Hepatocyte (in vitro differentiated cells): ENCODE results near the gene CYP11A1. TPM values are rescaled to one million over a fixed set of nuclear protein-coding genes. Genes with fewer than 3 reads are reported as not detected.

Experiments used
- DNase-seq: peaks from one replicate; pipeline ENCODE4 v3.0.0-alpha.2; 2016; ENCODE audit warnings: low spot score
- H2AFZ ChIP-seq: fragments of 200-600 bp; sonication (generic); 2 replicates; pipeline ENCODE4 v1.6.0; 2016; ENCODE audit warnings: antibody characterized with exemption, mild to moderate bottlenecking
- H3K27ac ChIP-seq: fragments of 200-600 bp; sonication (generic); 2 replicates; pipeline ENCODE4 v1.5.1; 2016; ENCODE audit warnings: mild to moderate bottlenecking
- H3K27me3 ChIP-seq: fragments of 200-600 bp; sonication (generic); 2 replicates; pipeline ENCODE4 v1.6.1; 2016
- H3K36me3 ChIP-seq: fragments of 200-600 bp; sonication (generic); replicated peaks from 2 replicates; pipeline ENCODE4 v1.5.1; 2016; ENCODE audit warnings: low read depth; ENCODE audit not compliant: insufficient read depth
- H3K4me1 ChIP-seq: fragments of 200-600 bp; sonication (generic); 2 replicates; pipeline ENCODE4 v1.5.1; 2016; ENCODE audit warnings: mild to moderate bottlenecking, moderate library complexity; ENCODE audit not compliant: insufficient read depth
- H3K4me2 ChIP-seq: fragments of 200-600 bp; sonication (generic); 2 replicates; pipeline ENCODE4 v1.6.0; 2016
- H3K4me3 ChIP-seq: fragments of 200-600 bp; sonication (generic); 2 replicates; pipeline ENCODE4 v1.5.1; 2016; ENCODE audit warnings: mild to moderate bottlenecking
- H3K79me2 ChIP-seq: fragments of 200-600 bp; sonication (generic); 2 replicates; pipeline ENCODE4 v1.6.0; 2017; ENCODE audit warnings: mild to moderate bottlenecking
- H3K9me2 ChIP-seq: fragments of 200-600 bp; sonication (generic); replicated peaks from 2 replicates; pipeline ENCODE4 v1.6.0; 2017; ENCODE audit warnings: mild to moderate bottlenecking; ENCODE audit not compliant: insufficient read depth
- H3K9me3 ChIP-seq: fragments of 200-600 bp; sonication (generic); 2 replicates; pipeline ENCODE4 v1.5.1; 2016; ENCODE audit warnings: low read depth, mild to moderate bottlenecking
- H4K20me1 ChIP-seq: fragments of 200-600 bp; sonication (generic); 2 replicates; pipeline ENCODE4 v1.6.0; 2016; ENCODE audit warnings: mild to moderate bottlenecking; ENCODE audit not compliant: insufficient read depth, poor library complexity, severe bottlenecking
- CTCF ChIP-seq: fragments of 200-600 bp; sonication (generic); IDR thresholded peaks from 2 replicates; pipeline ENCODE4 v1.5.1; 2016; ENCODE audit warnings: antibody characterized with exemption, mild to moderate bottlenecking; ENCODE audit not compliant: poor library complexity
- EZH2 ChIP-seq: fragments of 200-600 bp; sonication (generic); IDR thresholded peaks from 2 replicates; pipeline ENCODE4 v1.6.1; 2016; ENCODE audit warnings: antibody characterized with exemption, mild to moderate bottlenecking, borderline replicate concordance
- EZH2phosphoT487 ChIP-seq: fragments of 200-600 bp; sonication (generic); IDR thresholded peaks from one replicate; pipeline ENCODE4 v1.6.1; 2018; ENCODE audit warnings: antibody characterized with exemption, mild to moderate bottlenecking, low read depth, moderate library complexity; ENCODE audit not compliant: unreplicated experiment, severe bottlenecking
- WGBS: methylation state at CpG from one replicate; pipeline ENCODE4 v1.1.6; 2016; ENCODE audit warnings: low lambda C conversion rate; ENCODE audit errors: missing lambda C conversion rate; 5-methylcytosine and 5-hydroxymethylcytosine counted together
- polyA plus RNA-seq: library from polyadenylated mRNA; unstranded; fragments of >200 nt; fragmentation: Nextera tagmentation; extraction: Ambion mirVana; gene quantifications from 2 replicates; pipeline ENCODE4 v1.2.1, GENCODE V29; 2016
- total RNA-seq: library from RNA; depleted of rRNA; stranded (reverse); fragments of >200 nt; gene quantifications from 2 replicates; pipeline ENCODE4 v1.2.3, GENCODE V29; 2014

CYP11A1 gene
- total and polyA plus RNA-seq, 2 experiments from 2014 or later, result 0.80 to 2.6 TPM

- TF ChIP-seq EZH2 (no peak), EZH2phosphoT487 (no peak), CTCF (no peak)
- no peaks in the 10 kb centered on the region for H3K9me2 ChIP-seq
- H3K4me2 ChIP-seq, result no peak overlapping the region
- no peak overlapping the region for H3K27ac ChIP-seq
- H3K27me3 ChIP-seq, result no peaks in the 10 kb centered on the region
- no peaks in the 10 kb centered on the region for H4K20me1 ChIP-seq
- no peaks in the 10 kb centered on the region for H3K4me1 ChIP-seq
- WGBS, result 53% methylated on average over 10 of the region's 10 CpGs
- H3K4me3 ChIP-seq, result no peak overlapping the region
- H3K36me3 ChIP-seq, result no peaks in the 10 kb centered on the region
- H3K9me3 ChIP-seq, result no peaks in the 10 kb centered on the region
- DNase-seq, result no peak
- no peak overlapping the region for H2AFZ ChIP-seq
- H3K79me2 ChIP-seq, result no peaks in the 10 kb centered on the region
Observed at GRCh38 chr15:74328331-74329056, 39.0 kb downstream of the CYP11A1 start.

- Histone ChIP-seq H2AFZ (no peak overlapping the region), H3K4me1 (no peaks in the 10 kb centered on the region), H3K36me3 (no peaks in the 10 kb centered on the region), H4K20me1 (no peaks in the 10 kb centered on the region), H3K9me2 (no peaks in the 10 kb centered on the region), H3K4me3 (no peak overlapping the region), H3K27ac (no peak overlapping the region), H3K4me2 (no peak overlapping the region), H3K9me3 (no peaks in the 10 kb centered on the region), H3K79me2 (no peaks in the 10 kb centered on the region), H3K27me3 (no peaks in the 10 kb centered on the region)
- no peak for DNase-seq
- TF ChIP-seq CTCF (no peak), EZH2phosphoT487 (no peak), EZH2 (no peak)
- WGBS, result 85% methylated on average over 6 of the region's 6 CpGs
Observed at GRCh38 chr15:74327756-74328155, 39.7 kb downstream of the CYP11A1 start.

GRCh38 chr15:74326746-74327145 is 40.7 kb downstream of the CYP11A1 start:
- H3K27me3 ChIP-seq, result no peaks in the 10 kb centered on the region
- H3K27ac ChIP-seq, result no peak overlapping the region
- no peaks in the 10 kb centered on the region for H4K20me1 ChIP-seq
- H2AFZ ChIP-seq, result no peak overlapping the region
- no peak overlapping the region for H3K4me2 ChIP-seq
- no peaks in the 10 kb centered on the region for H3K9me2 ChIP-seq
- H3K79me2 ChIP-seq, result no peaks in the 10 kb centered on the region
- 45% methylated on average over 4 of the region's 4 CpGs for WGBS
- TF ChIP-seq CTCF (no peak), EZH2 (no peak), EZH2phosphoT487 (no peak)
- H3K36me3 ChIP-seq, result no peaks in the 10 kb centered on the region
- no peaks in the 10 kb centered on the region for H3K4me1 ChIP-seq
- no peaks in the 10 kb centered on the region for H3K9me3 ChIP-seq
- H3K4me3 ChIP-seq, result no peak overlapping the region
- DNase-seq, result no peak
